GM18873 (cell line): ENCODE data around the gene CCNT1.
"Not testable (repeated sequence)": the region's sequence is repeated elsewhere in the genome, so short reads cannot be mapped to it uniquely, and the experiment has no call there.

Source experiments
- ATAC-seq: cut with Tn5 transposase; IDR thresholded peaks from one replicate; pipeline ENCODE4 v1.9.1; 2021; ENCODE audit warnings: mild to moderate bottlenecking, moderate library complexity, moderate number of reproducible peaks; ENCODE audit not compliant: unreplicated experiment, low FRiP score

Gene CCNT1

GRCh38 chr12:48716493-48717251 lies at the start of gene CCNT1:
Gene CCNT1, minus strand, starts transcription at chr12:48716707. Its CDS starts 32 bp downstream, at chr12:48716675.
- ATAC-seq: peak; percentile 97

DNA sequence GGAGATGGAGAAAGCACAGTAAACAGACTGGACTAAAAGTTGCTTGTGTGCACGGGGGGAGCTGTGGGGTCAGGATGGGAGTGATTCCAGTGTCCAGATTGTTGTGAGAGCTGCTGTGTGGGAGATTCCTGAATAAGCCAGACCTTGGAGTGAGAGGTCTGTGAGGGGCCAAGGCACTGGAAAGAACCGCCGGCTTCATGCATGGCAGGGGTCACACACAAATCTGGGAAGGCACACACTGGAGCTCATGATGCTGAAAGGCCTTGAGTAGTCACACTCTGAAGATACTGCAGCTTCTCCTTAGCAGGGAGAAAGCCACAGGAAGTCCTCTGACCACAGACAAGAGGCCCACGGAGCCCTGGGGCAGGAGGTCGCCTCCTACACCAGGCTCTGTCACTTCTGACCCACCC lies 49.3 kb upstream of the CCNT1 start:
- ATAC-seq: no peak

GRCh38 chr12:48764521-48764920 lies 48.0 kb upstream of the CCNT1 start:
- no peak for ATAC-seq

DNA sequence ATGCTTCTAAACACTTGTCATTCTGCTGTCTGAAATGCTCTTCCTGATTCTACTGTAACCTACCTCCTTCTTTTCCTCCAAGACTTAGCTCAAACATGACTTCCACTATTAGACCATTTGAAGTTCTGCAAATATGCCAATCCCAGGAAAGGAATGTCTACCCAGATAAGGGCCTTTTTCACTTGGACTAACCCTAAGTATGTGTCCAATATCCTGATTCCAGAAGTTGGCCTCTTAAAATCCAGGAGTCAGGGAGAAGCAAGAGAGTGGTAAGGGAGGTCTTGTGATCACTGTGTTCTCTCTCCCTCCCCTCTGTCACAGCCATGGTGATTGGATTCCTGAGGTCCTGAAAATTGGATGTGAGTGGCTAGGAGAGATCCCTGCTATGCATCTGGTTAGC lies 42.2 kb upstream of the CCNT1 start:
- ATAC-seq: no peak

- no peak for ATAC-seq
Measured at GRCh38 chr12:48758186-48758585, 41.7 kb upstream of the CCNT1 start.

GRCh38 chr12:48750769-48751356 lies 34.4 kb upstream of the CCNT1 start:
- ATAC-seq: no peak

- ATAC-seq: no peak
Measured at GRCh38 chr12:48750215-48750614, 33.7 kb upstream of the CCNT1 start.

GRCh38 chr12:48744251-48745008 lies 27.9 kb upstream of the CCNT1 start:
- no peak for ATAC-seq

GRCh38 chr12:48739618-48740269 lies 23.2 kb upstream of the CCNT1 start:
- no peak for ATAC-seq

- ATAC-seq: no peak
Measured at GRCh38 chr12:48736456-48736855, 19.9 kb upstream of the CCNT1 start.

- no peak for ATAC-seq
Measured at GRCh38 chr12:48728807-48729206, 12.3 kb upstream of the CCNT1 start.

GRCh38 chr12:48720737-48721136 lies 4.2 kb upstream of the CCNT1 start:
- not testable (repeated sequence) for ATAC-seq

DNA sequence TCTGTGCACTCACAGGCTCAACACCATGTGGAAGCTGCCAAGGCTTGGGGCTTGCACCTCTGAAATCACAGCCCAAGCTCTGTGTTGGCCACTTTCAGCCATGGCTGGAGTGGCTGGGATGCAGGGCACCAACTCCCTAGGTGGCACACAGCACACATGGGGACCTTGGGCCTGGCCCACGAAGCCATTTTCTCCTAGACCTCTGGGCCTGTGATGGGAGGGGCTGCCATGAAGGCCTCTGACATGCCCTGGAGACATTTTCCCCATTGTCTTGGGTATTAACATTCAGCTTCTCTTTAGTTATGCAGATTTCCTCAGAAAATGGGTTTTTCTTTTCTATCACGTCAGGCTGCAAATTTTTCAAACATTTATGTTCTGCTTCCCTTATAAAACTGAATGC lies 3.7 kb upstream of the CCNT1 start:
- ATAC-seq: not testable (repeated sequence)

GRCh38 chr12:48719002-48719401 lies 2.5 kb upstream of the CCNT1 start:
- not testable (repeated sequence) for ATAC-seq

DNA sequence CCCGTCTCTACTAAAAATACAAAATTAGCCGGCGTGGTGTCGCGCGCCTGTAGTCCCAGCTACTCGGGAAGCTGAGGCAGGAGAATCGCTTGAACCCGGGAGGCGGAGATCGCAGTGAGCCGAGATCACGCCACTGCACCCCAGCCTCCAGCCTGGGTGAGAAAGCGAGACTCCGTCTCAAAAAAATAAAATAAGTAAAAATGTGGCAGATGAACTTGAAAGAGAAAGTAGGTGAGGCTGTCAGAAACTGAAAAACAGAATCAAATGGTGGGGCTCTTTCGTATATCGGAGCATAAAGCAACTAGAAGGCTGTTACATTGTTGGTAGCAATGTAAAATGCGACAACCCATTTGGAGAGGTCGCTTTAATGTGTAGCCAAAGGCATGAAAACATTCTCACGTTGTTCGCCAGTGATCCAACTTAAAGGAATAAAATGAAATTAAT lies 767 bp upstream of the CCNT1 start:
- ATAC-seq: no peak

DNA sequence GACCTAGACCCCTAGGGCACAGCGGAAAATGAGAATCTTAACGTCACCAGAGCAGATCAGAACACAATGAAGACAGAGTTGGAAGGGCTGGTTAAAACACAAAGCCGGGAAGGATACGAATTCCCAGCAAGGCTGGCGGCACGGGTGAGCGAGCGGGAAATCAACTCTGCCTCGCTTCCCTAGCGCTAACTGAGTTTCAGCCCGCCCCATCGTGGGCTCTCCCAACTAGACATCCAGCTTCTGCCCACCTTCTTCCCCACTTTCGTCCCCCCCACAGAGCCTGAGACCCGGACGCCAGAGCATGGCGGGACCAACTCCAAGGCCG lies 377 bp downstream of the CCNT1 start:
- ATAC-seq: no peak

DNA sequence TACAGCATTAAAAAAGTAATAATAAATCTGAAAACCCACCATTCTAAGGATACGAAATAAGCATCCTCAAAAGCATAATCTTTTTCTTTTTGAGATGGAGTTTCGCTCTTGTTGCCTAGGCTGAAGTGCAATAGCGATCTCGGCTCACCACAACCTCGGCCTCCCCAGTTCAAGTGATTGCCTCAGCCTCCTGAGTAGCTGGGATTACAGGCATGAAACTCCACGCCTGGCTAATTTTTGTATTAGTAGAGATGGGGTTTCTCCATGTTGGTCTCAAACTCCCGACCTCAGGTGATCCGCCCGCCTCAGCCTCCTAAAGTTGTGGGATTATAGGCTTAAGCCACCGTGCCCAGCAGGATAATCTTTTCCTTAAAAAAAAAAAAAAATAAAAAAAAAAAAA lies 4.3 kb downstream of the CCNT1 start:
- ATAC-seq: no peak

- not testable (repeated sequence) for ATAC-seq
Measured at GRCh38 chr12:48698822-48699221, 17.7 kb downstream of the CCNT1 start.

- no peak for ATAC-seq
Measured at GRCh38 chr12:48696626-48697025, 19.9 kb downstream of the CCNT1 start.

DNA sequence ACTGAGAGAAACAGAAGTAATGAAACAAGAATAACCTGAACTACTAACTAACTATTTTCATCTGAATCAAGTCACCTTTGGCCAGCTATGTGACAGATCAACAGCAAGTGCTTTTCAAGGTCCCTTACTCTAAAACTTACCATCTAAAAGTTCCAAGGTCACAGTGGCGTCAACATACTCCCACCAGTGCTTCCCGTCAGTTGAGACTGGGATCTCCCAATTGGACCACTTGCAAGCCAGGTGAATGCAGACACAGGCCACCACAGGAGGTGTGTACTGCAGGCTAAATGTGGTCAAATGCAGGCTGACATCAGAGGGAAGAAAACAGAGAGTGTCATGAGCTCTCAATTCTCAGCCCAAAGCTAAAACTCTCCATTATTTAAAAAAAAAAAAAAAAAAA lies 20.6 kb downstream of the CCNT1 start:
- no peak for ATAC-seq

DNA sequence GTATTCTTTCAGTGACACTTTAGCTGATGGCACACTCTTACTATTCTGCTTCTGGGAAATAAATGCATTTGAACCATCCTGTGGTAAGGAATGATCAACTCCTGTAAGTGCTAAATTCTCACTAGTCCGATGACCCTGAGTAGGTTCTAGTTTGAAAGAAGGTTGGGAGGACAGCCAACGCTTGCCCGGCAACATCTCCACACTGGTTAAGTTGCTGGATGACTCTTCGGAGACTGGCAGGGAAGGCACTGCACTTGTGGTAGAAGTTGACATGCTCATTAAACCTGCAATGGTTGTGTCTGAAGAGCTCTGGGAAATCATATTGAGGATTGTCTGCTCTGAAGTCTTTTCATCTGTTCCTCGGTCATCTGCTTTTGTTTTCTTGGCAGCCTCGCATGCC lies 22.5 kb downstream of the CCNT1 start:
- ATAC-seq: no peak
